ENCODE data around the gene DMXL2.
"Not testable (repeated sequence)": the region's sequence is repeated elsewhere in the genome, so short reads cannot be mapped to it uniquely, and the experiment has no call there.

The DMXL2 gene

GRCh38 chr15:51577636-51578304 is 44.8 kb downstream of the DMXL2 start:
- Histone ChIP-seq H3K4me3 (no peak overlapping the region), H3K4me2 (no peak overlapping the region), H3K9me3 (no peaks in the 10 kb centered on the region), H3K27ac (no peak overlapping the region), H3K4me1 (no peaks in the 10 kb centered on the region), H3K9ac (no peak overlapping the region), H3K27me3 (no peaks in the 10 kb centered on the region), H3K36me3 (no peaks in the 10 kb centered on the region), H4K20me1 (no peaks in the 10 kb centered on the region)
- no peak for TF ChIP-seq Cebpa-rat (IDR thresholded peaks at IDR 0.05)

- Histone ChIP-seq H3K36me3 (no peaks in the 10 kb centered on the region), H4K20me1 (no peaks in the 10 kb centered on the region), H3K9me3 (no peaks in the 10 kb centered on the region), H3K4me3 (no peak overlapping the region), H3K4me2 (no peak overlapping the region), H3K27ac (no peak overlapping the region), H3K27me3 (no peaks in the 10 kb centered on the region), H3K9ac (no peak overlapping the region), H3K4me1 (no peaks in the 10 kb centered on the region)
- TF ChIP-seq Cebpa-rat (IDR thresholded peaks at IDR 0.05): no peak
These were observed 45.6 kb downstream of the DMXL2 start for GRCh38 chr15:51576911-51577500.

GRCh38 chr15:51576286-51576850 is 46.2 kb downstream of the DMXL2 start:
- Histone ChIP-seq H3K9me3 (no peaks in the 10 kb centered on the region), H3K4me2 (no peak overlapping the region), H3K36me3 (no peaks in the 10 kb centered on the region), H3K27me3 (no peaks in the 10 kb centered on the region), H4K20me1 (no peaks in the 10 kb centered on the region), H3K4me1 (no peaks in the 10 kb centered on the region), H3K27ac (no peak overlapping the region), H3K4me3 (no peak overlapping the region), H3K9ac (no peak overlapping the region)
- no peak for TF ChIP-seq Cebpa-rat (IDR thresholded peaks at IDR 0.05)

- Histone ChIP-seq H3K4me1 (no peaks in the 10 kb centered on the region), H3K9me3 (no peaks in the 10 kb centered on the region), H3K9ac (no peak overlapping the region), H4K20me1 (no peaks in the 10 kb centered on the region), H3K4me3 (no peak overlapping the region), H3K27ac (no peak overlapping the region), H3K27me3 (no peaks in the 10 kb centered on the region), H3K4me2 (no peak overlapping the region), H3K36me3 (no peaks in the 10 kb centered on the region)
- no peak for TF ChIP-seq Cebpa-rat (IDR thresholded peaks at IDR 0.05)
These were observed 46.8 kb downstream of the DMXL2 start for GRCh38 chr15:51575775-51576174.

- H3K4me2 ChIP-seq, H3K27ac ChIP-seq, H3K36me3 ChIP-seq, H3K4me3 ChIP-seq, H4K20me1 ChIP-seq, H3K4me1 ChIP-seq, H3K9me3 ChIP-seq, H3K9ac ChIP-seq, H3K27me3 ChIP-seq: not testable (repeated sequence)
These were observed 49.2 kb downstream of the DMXL2 start for GRCh38 chr15:51573352-51573751.

- H3K36me3 ChIP-seq, H3K9ac ChIP-seq: not testable (repeated sequence)
These were observed 53.4 kb downstream of the DMXL2 start for GRCh38 chr15:51568939-51569784.

GRCh38 chr15:51561271-51561670 is 61.3 kb downstream of the DMXL2 start:
- TF ChIP-seq Cebpa-rat (IDR thresholded peaks at IDR 0.05): no peak
- Histone ChIP-seq H3K4me3 (no peak overlapping the region), H3K4me2 (no peak overlapping the region), H3K27me3 (no peaks in the 10 kb centered on the region), H3K36me3 (peaks cover 4% of the 10 kb centered on the region; the same call in 1 of the 2 replicates), H3K4me1 (no peaks in the 10 kb centered on the region), H3K9me3 (no peaks in the 10 kb centered on the region), H3K9ac (no peak overlapping the region), H4K20me1 (no peaks in the 10 kb centered on the region), H3K27ac (no peak overlapping the region)

More at GRCh38 chr15:51568939-51569784, 53.4 kb downstream of the DMXL2 start:
- not testable (repeated sequence) for H3K4me2 ChIP-seq, H3K9me3 ChIP-seq, H3K4me1 ChIP-seq, H4K20me1 ChIP-seq, H3K27me3 ChIP-seq, H3K4me3 ChIP-seq, H3K27ac ChIP-seq

- Histone ChIP-seq H3K9me3 (no peaks in the 10 kb centered on the region), H4K20me1 (no peaks in the 10 kb centered on the region), H3K4me2 (no peak overlapping the region), H3K36me3 (peaks cover 4% of the 10 kb centered on the region; the same call in 1 of the 2 replicates), H3K4me1 (no peaks in the 10 kb centered on the region), H3K27me3 (no peaks in the 10 kb centered on the region), H3K9ac (no peak overlapping the region), H3K27ac (no peak overlapping the region), H3K4me3 (no peak overlapping the region)
- no peak for TF ChIP-seq Cebpa-rat (IDR thresholded peaks at IDR 0.05)
These were observed 63.7 kb downstream of the DMXL2 start for GRCh38 chr15:51558876-51559275.

- TF ChIP-seq Cebpa-rat (IDR thresholded peaks at IDR 0.05): no peak
- no peak overlapping the region for H3K4me2 ChIP-seq
- no peaks in the 10 kb centered on the region for H3K4me1 ChIP-seq
- no peaks in the 10 kb centered on the region for H3K9me3 ChIP-seq
- H3K9ac ChIP-seq: no peak overlapping the region
- no peak overlapping the region for H3K27ac ChIP-seq
- no peak overlapping the region for H3K4me3 ChIP-seq
- H4K20me1 ChIP-seq: no peaks in the 10 kb centered on the region
- H3K27me3 ChIP-seq: no peaks in the 10 kb centered on the region
- H3K36me3 ChIP-seq: peaks cover 4% of the 10 kb centered on the region; the same call in 1 of the 2 replicates
These were observed 64.2 kb downstream of the DMXL2 start for GRCh38 chr15:51558411-51558810.

GRCh38 chr15:51550841-51551240 is 71.7 kb downstream of the DMXL2 start:
- Histone ChIP-seq H3K4me3 (no peak overlapping the region), H3K4me1 (no peaks in the 10 kb centered on the region), H3K27ac (no peak overlapping the region), H3K9ac (no peak overlapping the region), H3K9me3 (no peaks in the 10 kb centered on the region), H3K36me3 (no peaks in the 10 kb centered on the region), H3K4me2 (no peak overlapping the region), H4K20me1 (no peaks in the 10 kb centered on the region), H3K27me3 (no peaks in the 10 kb centered on the region)
- no peak for TF ChIP-seq Cebpa-rat (IDR thresholded peaks at IDR 0.05)
